ENCODE results near the gene RTP5.

RTP5 gene

GRCh38 chr2:241857572-241858121 is 11.9 kb upstream of the RTP5 start:
- DNase-seq (ENCODE audit: low read depth): no peak

- DNase-seq (ENCODE audit: low read depth): no peak
Observed at GRCh38 chr2:241858206-241859016, 11.1 kb upstream of the RTP5 start, which contains the start of gene PDCD1. Gene PDCD1 (minus strand): TSS chr2:241858894. CDS start chr2:241858838, 56 bp downstream.

DNA sequence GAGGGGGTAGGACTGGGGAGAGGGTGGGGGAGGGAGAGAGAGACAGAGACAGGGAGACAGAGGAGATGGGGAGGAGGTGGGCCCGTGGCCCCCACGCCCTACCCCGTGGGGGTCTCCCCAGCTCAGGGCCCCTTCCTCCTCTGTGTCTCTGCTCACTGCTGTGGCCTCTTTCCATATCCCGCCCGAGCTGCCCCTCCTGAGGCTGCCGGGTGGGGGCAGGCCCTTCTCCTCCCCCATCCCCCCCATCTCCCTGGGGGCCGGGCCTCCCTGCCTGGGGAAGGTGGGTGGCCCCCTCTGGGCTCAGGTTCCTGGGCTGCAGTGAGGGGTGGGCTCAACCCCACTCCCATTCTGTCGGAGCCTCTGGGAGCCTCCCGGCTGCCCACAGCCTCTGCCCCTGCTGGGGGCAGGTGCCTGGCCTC is 10.5 kb upstream of the RTP5 start:
- no peak for DNase-seq (ENCODE audit: low read depth)

- no peak for DNase-seq (ENCODE audit: low read depth)
Observed at GRCh38 chr2:241859436-241860183, 9.9 kb upstream of the RTP5 start.

- DNase-seq (ENCODE audit: low read depth): no peak
Observed at GRCh38 chr2:241860184-241861078, 9.1 kb upstream of the RTP5 start.

DNA sequence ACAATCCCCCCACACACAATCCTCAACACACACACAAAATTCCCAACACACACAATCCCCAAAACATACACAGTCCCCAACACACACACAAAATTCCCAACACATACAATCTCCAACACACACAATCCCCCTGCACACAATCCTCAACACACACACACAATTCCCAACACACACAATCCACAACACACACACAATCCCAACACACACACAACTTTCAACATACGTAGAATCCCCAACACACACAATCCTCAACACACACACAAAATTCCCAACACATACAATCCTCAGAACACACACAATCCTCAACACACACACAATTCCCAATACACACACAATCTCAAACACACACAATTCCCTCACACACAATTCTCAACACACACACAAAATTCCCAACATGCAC is 8.3 kb upstream of the RTP5 start:
- DNase-seq (ENCODE audit: low read depth): no peak

- no peak for DNase-seq (ENCODE audit: low read depth)
Observed at GRCh38 chr2:241862093-241862492, 7.4 kb upstream of the RTP5 start.

DNA sequence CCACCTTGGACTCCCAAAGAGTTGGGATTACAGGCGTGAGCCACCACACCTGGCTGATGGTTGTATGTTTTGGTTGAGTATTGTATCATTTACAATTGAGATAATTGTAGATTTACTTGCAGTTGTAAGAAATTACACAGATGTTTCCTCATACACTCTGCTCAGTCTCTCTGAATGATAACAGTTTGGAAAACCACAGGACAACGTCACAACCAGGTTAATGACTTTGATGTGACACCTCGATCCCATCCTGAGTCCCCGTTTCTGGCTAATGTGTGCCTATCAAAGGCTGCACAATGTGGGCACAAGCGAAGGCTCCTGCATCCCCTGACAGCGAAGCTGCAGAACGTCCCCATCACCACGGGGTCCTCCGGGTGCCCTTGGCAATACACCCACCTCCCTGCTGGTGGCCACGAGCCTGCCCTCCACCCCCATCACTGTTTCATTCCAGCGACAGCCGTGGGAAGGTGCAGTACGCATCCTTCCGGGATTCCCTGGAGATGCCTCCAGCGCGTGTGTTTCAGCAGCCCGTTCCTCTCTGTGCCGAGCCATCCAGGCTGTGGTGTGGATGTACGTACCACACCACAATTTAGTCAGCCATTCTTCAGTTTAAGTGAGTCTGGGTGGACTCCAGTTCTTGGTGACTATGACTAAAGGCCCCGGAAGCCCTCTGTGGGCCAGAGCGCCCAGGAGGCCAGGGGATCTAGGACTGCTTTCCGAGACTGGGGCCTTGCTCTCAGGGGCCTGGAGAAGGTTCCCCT is 6.6 kb upstream of the RTP5 start:
- DNase-seq (ENCODE audit: low read depth): no peak

GRCh38 chr2:241863536-241863954 is 6.0 kb upstream of the RTP5 start:
- peak; percentile 12 for DNase-seq (ENCODE audit: low read depth)

GRCh38 chr2:241864168-241864849 is 5.2 kb upstream of the RTP5 start:
- DNase-seq (ENCODE audit: low read depth): no peak

DNA sequence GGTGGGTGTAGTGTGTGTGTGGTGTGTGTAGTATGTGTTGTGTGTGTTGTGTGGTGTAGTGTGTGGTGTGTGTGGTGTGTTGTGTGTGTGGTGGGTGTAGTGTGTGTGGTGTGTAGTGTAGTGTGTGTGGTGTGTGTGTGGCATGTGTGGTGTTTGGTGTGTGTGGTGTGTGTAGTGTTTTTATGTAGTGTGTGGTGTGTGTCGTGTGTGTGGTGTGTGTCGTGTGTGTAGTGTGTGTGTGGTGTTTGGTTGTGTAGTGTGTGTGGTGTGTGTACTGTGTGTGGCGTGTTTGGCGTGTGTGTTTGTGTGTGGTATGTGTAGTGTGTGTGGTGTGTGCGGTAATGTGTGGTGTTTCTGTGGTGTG is 4.7 kb upstream of the RTP5 start:
- no peak for DNase-seq (ENCODE audit: low read depth)

- no peak for DNase-seq (ENCODE audit: low read depth)
Observed at GRCh38 chr2:241865416-241865956, 4.0 kb upstream of the RTP5 start.

GRCh38 chr2:241865957-241866789 is 3.4 kb upstream of the RTP5 start:
- no peak for DNase-seq (ENCODE audit: low read depth)

GRCh38 chr2:241866790-241867645 is 2.5 kb upstream of the RTP5 start:
- DNase-seq (ENCODE audit: low read depth): no peak

GRCh38 chr2:241867776-241868420 is 1.6 kb upstream of the RTP5 start:
- no peak for DNase-seq (ENCODE audit: low read depth)

- no peak for DNase-seq (ENCODE audit: low read depth)
Observed at GRCh38 chr2:241868661-241869081, 858 bp upstream of the RTP5 start.

DNA sequence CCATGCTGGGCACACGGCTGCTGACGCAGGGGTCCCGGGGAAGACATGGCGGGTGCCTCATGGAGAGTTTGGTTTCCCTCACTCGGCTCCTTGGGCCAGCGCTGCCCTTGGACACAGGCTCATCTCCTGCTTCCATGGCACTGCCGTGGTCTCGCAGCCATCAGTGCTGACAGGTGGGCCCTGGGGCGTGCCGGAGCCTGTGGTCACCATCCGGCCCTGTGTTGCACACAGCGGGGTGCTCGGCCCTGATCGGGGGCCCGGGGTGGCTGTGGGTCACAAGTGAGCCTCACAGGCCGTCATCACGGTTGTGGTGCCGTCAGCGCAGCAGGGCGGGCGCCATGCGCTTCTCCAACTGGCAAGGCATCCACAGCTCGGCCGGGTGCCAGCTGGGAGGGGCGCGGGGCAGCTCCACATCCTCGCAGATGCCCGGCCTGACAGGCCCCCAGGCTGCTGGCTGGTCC is 582 bp downstream of the RTP5 start:
- no peak for DNase-seq (ENCODE audit: low read depth)

Data from fibroblast of gingiva (primary cell).